Left colon (tissue), 2 donors: ENCODE data around the gene RAI14. TPM values are rescaled to one million over a fixed set of nuclear protein-coding genes. Genes with fewer than 3 reads are reported as not detected.

Experiments
- ATAC-seq: fragments of 200-7000 bp; cut with Tn5 transposase; one replicate; pipeline ENCODE4 v1.9.1; 2020; ENCODE audit warnings: mild to moderate bottlenecking, moderate library complexity
- DNase-seq, 2 donors: peaks; one replicate each; pipeline ENCODE4 v3.0.0-alpha.2; 2020
- intact Hi-C, 2 donors: fragments of 100-400 bp; cut with DNase I in 1 of 2; cut with micrococcal nuclease in 1 of 2; formaldehyde crosslinking; loops; one replicate each; pipeline versions ENCODE4 v1.11.2 to v1.14.0; 2022; cut with DNase I, micrococcal nuclease
- total RNA-seq, 2 donors: library from RNA; stranded (reverse); fragmentation: NEBNext Ultra II Directional; extraction: Animal tissue kit (Norgen Biotek cat#: 25700); gene quantifications; one replicate each; pipeline ENCODE4 v1.2.1, GENCODE V29; 2021
- donor health status: DM: no; HTN: no; CAD: no.
- donor health status: DM: yes; HTN: yes; CAD: no.

Gene RAI14
- total RNA-seq, 2 donors from 2014 or later = 11.3 to 32.2 TPM

- DNase-seq = no peak
- ATAC-seq = no peak
- intact Hi-C loops = no loop called here
These were observed 23.2 kb upstream of the RAI14 start for GRCh38 chr5:34632807-34633422.

GRCh38 chr5:34639852-34640626, 16.1 kb upstream of the RAI14 start:
- DNase-seq (no peak), ATAC-seq (no peak)
- intact Hi-C loops = no loop called here

GRCh38 chr5:34648039-34648839, 7.9 kb upstream of the RAI14 start:
- no peak for DNase-seq
- no peak for ATAC-seq
- intact Hi-C loops = no loop called here

- DNase-seq = no peak
- no peak for ATAC-seq
- intact Hi-C loops = no loop called here
These were observed 7.3 kb upstream of the RAI14 start for GRCh38 chr5:34648840-34649158.

GRCh38 chr5:34651791-34652190, 4.3 kb upstream of the RAI14 start:
- DNase-seq (no peak), ATAC-seq (no peak)
- intact Hi-C loops = loop anchor here in 1 of 2 donors (10.0 kb wide), 1 partner anchor 127 kb away; no protein-coding TSS in a partner anchor

GRCh38 chr5:34652466-34652865, 3.7 kb upstream of the RAI14 start:
- no peak for ATAC-seq
- no peak for DNase-seq
- intact Hi-C loops = loop anchor here in 1 of 2 donors (10.0 kb wide), 1 partner anchor 128 kb away; no protein-coding TSS in a partner anchor

- no peak for ATAC-seq
- intact Hi-C loops = loop anchor here in 1 of 2 donors (10.0 kb wide), 1 partner anchor 128 kb away; no protein-coding TSS in a partner anchor
- no peak for DNase-seq
These were observed 3.2 kb upstream of the RAI14 start for GRCh38 chr5:34652914-34653313.

- intact Hi-C loops = loop anchor here in 1 of 2 donors (10.0 kb wide), 1 partner anchor 129 kb away; no protein-coding TSS in a partner anchor
- DNase-seq (no peak), ATAC-seq (no peak)
These were observed 2.4 kb upstream of the RAI14 start for GRCh38 chr5:34653708-34654107.

- ATAC-seq = peak; percentile 76
- intact Hi-C loops = loop anchor here in 1 of 2 donors (5.0 to 10.0 kb wide), 2 partner anchors 131 to 182 kb away; partner anchors contain the start of gene TTC23L
These were observed 655 bp upstream of the RAI14 start for GRCh38 chr5:34655354-34655991.

GRCh38 chr5:34656700-34657273, 659 bp downstream of the RAI14 start:
- peak in 1 of 2 donors; percentile 24 for DNase-seq
- intact Hi-C loops = loop anchor here in 1 of 2 donors (5.0 to 10.0 kb wide), 2 partner anchors 132 to 181 kb away; partner anchors contain the start of gene TTC23L
- ATAC-seq = peak; percentile 39

More at GRCh38 chr5:34655354-34655991, 655 bp upstream of the RAI14 start:
- peak; percentile 48 to 56 for DNase-seq

- DNase-seq (peak in 1 of 2 donors; percentile 10), ATAC-seq (no peak)
- intact Hi-C loops = loop anchor here in 1 of 2 donors (5.0 to 10.0 kb wide), 2 partner anchors 133 to 180 kb away; partner anchors contain the start of gene TTC23L
These were observed 1.3 kb downstream of the RAI14 start for GRCh38 chr5:34657274-34657921.

- intact Hi-C loops = loop anchor here in 1 of 2 donors (5.0 to 10.0 kb wide), 2 partner anchors 133 to 179 kb away; partner anchors contain the start of gene TTC23L
- ATAC-seq (no peak), DNase-seq (no peak)
These were observed 1.9 kb downstream of the RAI14 start for GRCh38 chr5:34657988-34658387.

GRCh38 chr5:34659168-34659567, 3.0 kb downstream of the RAI14 start:
- ATAC-seq (no peak), DNase-seq (no peak)
- intact Hi-C loops = loop anchor here in 1 of 2 donors (5.0 to 10.0 kb wide), 2 partner anchors 134 to 178 kb away; partner anchors contain the start of gene TTC23L

- DNase-seq = no peak
- no peak for ATAC-seq
- intact Hi-C loops = no loop called here
These were observed 4.3 kb downstream of the RAI14 start for GRCh38 chr5:34660444-34660843.

- DNase-seq = no peak
- intact Hi-C loops = no loop called here
These were observed 7.8 kb downstream of the RAI14 start for GRCh38 chr5:34663771-34664496.

GRCh38 chr5:34666392-34667080, 10.4 kb downstream of the RAI14 start:
- no peak for ATAC-seq
- intact Hi-C loops = no loop called here
- no peak for DNase-seq

More at GRCh38 chr5:34663771-34664496, 7.8 kb downstream of the RAI14 start:
- ATAC-seq = no peak
